Activated CD4-positive, alpha-beta T cell treated with anti-CD3 and anti-CD28 coated beads, Interleukin-2, amount 50 U/mL, for 24 hours (primary cell): ENCODE measurements around the gene SAMD8.
A peak's percentile ranks its signal among the peaks of the same experiment; 100 is the strongest.

ENCODE experiments used
- DNase-seq, 2 donors: peaks; one replicate each; pipeline ENCODE4 v3.0.0-alpha.2; 2020; ENCODE audit warnings: low read depth in 1 of 2, low spot score in 1 of 2

Gene SAMD8

GRCh38 chr10:75111365-75111906 lies at the start of gene SAMD8:
Gene SAMD8, plus strand, starts transcription at chr10:75111656. Its CDS starts 38,873 bp downstream, at chr10:75150529.
- DNase-seq: peak; percentile 89 to 96

DNA sequence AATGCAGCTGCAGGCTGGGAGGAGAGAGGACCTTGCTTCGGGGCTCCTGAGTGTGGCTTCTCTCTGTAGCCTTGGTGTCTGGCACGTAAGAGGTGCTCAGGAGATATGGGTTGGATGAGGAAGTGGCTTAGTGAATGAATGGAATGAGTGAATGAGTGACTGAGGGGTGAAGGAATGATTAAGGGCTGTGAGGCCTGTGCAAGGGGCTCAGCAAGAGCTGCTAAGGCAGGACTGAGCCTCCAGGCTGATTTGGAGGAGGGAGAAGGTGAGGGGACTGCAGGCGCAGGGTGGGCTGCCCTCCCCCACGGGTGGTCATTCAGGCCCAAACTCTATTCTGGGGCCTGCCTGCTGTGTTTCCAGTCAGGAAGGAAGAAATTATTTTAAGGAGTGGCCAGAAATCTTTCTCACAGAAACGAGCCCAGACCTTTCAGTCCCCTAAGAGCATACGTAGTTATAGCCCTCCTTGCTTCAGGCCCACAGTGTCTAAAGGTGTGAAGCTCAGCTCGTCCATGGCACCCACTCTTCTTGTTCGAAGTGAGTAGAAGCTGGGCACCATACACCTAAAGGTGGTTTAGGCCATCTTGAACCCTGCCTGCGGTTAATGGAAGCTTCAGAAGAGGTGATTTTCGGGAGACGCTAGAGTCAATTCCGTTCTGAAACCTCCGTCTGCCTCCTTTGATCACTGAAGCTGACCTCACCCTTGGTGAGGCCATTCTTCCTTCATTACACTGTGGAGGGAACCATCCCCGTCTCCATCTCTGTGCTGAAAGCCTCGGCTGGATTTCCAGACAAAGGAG lies 49.5 kb upstream of the SAMD8 start:
- no peak for DNase-seq

GRCh38 chr10:75062506-75063299 lies 48.8 kb upstream of the SAMD8 start:
- no peak for DNase-seq

DNA sequence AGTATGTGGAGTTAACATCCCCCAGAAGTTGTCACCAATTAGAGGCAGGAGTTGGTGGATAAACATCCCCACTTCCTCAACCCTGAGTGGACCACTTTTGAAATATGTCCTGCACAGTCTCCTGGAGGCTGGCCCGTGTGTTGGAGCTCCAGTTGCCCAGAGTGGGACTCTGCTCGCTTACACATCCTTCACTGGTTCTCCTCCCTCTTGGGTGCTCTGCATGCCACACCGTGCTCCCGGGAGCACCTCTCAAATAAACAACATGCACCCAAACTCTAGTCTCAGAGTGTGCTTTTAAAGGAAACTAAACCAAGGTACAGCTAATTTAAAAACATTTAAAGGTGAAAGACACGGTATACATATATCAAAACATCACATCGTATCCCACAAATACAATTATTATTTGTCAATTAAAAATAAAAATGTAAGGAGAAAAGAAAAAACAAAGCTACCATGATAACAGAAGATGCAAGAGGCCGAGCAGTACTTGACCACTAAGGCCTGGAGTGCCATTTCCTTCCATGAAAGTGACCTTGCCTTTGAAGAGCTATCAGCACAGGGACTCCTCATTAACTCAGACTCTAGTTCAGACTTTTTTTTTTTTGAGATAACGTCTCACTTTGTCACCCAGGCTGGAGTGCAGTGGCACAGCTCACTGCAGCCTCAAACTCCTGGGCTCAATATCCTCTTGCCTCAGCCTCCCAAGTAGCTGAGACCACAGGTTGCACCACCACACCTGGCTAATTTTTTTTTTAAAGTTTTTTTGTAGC lies 47.8 kb upstream of the SAMD8 start:
- no peak for DNase-seq

DNA sequence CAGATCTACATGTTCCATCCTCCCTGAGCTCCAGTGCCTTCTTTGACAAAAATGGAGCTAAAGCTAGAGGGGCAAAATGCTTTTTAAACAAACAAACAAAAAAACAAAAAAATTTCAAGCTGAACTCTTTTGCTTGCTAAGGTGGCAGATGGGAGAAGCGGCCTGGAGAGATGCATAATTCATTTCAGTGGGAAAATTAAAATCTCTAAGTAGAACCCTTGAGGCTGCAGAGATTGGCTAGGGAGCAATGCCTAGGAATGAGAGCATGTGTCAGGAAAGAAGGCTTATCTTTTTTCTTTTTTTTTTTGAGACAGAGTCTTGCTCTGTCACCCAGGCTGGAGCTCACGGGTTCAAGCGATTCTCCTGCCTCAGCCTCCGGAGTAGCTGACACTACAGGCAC lies 46.4 kb upstream of the SAMD8 start:
- no peak for DNase-seq

DNA sequence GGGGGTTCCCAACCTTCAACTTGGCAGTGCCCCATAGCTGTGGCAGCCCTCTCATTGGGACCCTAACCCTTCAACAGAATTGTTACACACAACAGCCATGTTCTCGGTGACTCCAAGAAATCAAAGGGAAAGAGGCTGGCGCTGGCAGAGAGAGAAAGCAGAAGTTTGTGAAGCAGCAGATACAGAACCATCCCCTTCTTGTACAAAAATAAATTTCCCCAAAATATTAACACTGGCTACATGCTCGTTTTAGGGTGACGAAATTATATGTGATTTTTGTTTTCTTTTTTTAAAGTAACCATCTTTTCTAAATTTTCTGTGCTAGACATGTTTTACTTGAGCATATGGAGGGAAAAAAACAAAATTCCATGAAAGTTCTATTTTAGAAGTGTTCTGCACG lies 45.2 kb upstream of the SAMD8 start:
- DNase-seq: no peak

GRCh38 chr10:75067272-75067671 lies 44.2 kb upstream of the SAMD8 start:
- no peak for DNase-seq

DNA sequence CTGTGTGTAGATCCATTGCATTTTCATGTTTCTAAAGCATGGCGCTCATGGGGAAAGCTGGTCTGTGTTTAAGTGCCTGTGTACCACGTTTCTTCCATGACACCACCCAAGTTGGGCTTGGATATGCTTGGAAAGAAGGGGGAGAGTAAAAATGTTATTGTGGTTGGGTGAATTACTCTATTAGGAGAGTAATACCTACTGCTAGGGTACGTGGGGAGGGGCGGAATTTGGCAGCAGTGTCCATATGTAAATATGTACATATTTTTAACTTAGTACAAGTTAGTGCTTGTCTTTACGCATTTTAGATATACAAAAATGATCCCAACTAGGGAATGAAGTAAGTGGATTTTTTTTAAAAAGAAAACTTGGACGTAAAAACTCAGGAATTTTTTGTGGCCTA lies 42.9 kb upstream of the SAMD8 start:
- DNase-seq: no peak

GRCh38 chr10:75070476-75070875 lies 41.0 kb upstream of the SAMD8 start:
- DNase-seq: no peak

DNA sequence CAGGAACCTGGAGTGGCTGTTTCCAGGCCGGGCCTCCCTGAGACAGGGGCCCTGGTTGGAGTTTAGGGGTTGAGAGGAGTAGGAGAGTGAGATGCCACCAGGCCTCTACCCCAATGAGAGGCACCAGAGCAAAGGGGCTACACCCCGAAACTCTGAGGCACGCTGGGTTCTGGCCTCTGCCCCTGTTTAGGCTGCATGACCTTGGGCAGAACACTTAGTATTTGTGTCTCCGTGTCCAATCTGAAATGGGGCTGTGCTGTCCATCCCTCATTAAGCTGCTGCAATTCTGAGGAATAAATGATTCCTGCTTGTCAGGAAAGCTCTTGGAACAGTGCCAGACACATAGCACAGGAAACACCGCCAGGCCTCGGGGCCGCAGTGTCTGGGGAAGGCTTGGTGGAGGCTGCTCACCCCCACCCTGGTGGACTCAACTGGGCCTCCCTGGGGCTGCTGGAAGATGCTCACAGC lies 40.5 kb upstream of the SAMD8 start:
- no peak for DNase-seq

DNA sequence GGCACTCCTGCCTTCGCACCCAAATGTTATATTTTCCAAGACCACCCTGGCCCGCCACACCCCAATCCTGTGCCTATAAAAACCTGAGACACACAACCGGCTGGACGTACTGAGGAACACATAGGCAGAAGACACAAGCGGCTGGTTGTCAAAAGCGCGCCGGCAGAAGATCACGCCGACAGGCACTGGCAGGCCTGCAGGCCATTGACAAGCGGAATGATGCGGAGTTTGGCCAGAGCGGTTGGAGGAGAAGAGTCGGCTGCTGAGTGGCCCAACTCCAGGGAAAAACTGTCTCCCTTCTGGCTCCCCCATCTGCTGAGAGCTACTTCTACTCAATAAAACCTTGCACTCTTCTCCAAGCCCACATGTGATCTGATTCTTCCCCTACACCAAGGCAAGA lies 39.7 kb upstream of the SAMD8 start:
- DNase-seq: no peak

- DNase-seq: no peak
These were observed 38.7 kb upstream of the SAMD8 start for GRCh38 chr10:75072727-75073126.

DNA sequence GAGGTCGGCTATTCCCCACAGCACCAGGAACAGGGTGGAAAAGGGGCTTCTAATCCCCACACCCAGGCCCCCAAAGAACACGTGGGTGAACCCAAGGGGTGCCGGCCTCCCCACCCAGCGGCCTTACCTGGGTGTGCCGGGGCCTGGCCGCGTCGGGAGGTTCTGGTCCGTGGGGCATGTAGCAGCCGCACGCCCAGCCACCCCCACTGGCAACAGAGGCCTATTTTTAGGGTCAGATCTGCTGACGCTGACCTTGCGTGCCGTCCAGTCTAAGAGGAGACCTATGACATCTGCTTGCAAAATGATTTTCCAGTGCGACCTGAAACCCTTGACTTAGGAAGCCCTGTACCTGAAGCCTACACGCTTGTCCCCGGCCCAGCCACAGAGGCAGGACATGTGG lies 38.0 kb upstream of the SAMD8 start:
- DNase-seq: no peak

DNA sequence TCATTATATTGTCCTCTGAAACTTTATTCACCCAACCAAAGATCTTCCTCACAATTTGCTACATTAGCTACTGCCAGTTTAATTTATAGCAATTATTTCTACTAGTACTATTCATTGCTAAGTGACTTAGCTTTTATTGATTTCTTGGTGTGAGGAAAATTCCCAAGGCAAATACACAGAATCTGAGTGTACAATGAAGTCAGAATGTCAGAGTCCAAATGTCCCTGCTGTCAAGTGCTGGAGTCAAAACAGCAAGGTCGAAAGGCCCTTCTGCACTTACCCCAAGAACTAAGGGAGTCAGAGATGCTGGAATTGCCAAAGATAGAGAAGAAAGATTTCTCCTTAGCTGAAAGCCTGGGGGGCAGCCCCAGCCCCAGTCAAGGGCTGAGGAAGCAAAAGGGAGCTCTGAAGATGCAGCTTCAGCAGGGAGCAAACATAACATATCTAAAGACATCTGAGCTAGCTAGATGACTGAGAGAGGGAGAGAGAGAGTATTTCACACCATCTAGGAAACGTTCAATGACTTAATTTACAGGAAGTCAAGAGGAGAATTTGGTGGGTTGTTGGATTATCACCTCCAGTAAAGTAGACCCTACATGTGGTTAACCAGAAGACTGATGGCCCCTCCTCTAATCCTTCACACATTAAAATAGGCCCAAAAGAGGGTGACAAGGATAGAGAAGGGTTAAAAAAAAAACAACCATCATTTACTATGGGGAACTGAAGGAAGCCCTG lies 36.6 kb upstream of the SAMD8 start:
- no peak for DNase-seq

DNA sequence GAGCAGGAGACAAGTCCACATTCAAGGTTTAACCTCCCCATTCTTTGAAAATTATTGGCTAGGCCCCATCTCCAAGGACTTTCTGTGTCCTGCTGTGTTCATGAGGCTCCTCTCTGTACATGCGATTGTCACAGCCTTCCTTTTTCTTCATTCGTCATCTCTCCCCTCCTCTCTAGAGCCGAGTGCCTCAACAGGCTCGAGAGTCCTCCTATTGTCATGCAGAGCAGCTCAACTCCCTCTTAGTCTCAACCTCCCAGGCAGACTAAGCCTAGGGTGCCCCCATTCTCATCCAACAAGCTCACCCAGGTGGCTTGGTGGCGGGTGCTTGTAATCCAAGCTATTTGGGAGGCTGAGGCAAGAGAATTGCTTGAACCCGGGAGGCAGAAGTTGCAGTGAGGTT lies 35.1 kb upstream of the SAMD8 start:
- no peak for DNase-seq

DNA sequence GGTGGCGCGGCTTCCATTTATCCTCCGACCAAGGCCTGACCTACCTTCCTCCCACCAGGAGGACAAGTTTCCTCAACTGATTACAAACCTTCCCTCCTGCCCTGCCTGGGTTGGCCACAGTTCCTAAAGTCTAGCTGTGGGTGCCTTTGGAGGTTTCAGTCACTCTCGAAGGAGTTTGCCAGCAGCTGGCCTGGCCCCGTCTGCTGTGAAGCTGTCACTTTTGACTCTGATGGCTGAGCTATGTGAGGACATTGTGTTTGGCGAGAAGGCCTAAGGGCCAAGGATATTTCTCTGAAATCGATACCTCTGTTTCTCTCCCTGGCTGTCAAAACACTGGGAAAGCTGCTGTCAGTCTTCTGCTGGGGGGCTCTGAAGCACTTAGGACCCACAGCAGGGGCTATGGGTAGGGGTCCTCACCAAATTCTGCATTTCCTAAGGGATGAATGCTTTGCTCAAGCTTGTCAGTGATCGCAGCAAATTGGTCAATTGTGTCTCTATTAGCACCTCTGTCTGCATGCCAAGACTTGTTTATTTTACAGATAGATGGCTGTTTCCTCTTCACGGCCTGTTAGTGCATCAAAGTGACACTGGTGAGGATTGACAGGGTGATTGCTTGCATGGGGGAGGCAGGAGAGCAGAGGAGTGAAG lies 31.9 kb upstream of the SAMD8 start:
- no peak for DNase-seq

- DNase-seq: no peak
These were observed 30.9 kb upstream of the SAMD8 start for GRCh38 chr10:75080554-75080953.

GRCh38 chr10:75081379-75081778 lies 30.1 kb upstream of the SAMD8 start:
- no peak for DNase-seq

- DNase-seq: no peak
These were observed 27.3 kb upstream of the SAMD8 start for GRCh38 chr10:75083972-75084833.
